Fibroblast of the aortic adventitia (primary cell): ENCODE measurements around the gene PTPRQ. TPM values are rescaled to one million over a fixed set of nuclear protein-coding genes. Genes with fewer than 3 reads are reported as not detected.

Source experiments
- DNase-seq: peaks from one replicate; pipeline ENCODE4 v3.0.0-alpha.2; 2010; ENCODE audit warnings: low read depth
- H3K4me3 ChIP-seq: 2 replicates; pipeline ENCODE4 v1.5.1; 2011; ENCODE audit warnings: low read depth, mild to moderate bottlenecking, control low read depth, low read length, moderate library complexity
- CTCF ChIP-seq: IDR thresholded peaks from 2 replicates; pipeline ENCODE4 v1.5.1; 2011; ENCODE audit warnings: mild to moderate bottlenecking, low read length, control low read depth, inconsistent platforms; ENCODE audit not compliant: insufficient read depth
- total RNA-seq: library from RNA; depleted of rRNA; stranded (reverse); fragments of >200 nt; gene quantifications from 2 replicates; pipeline ENCODE4 v1.2.3, GENCODE V29; 2012; ENCODE audit warnings: low replicate concordance

Gene PTPRQ
- total RNA-seq, 1 donor, result 1.2 TPM

GRCh38 chr12:80553316-80553715 is 109.3 kb downstream of the PTPRQ start:
- DNase-seq, result peak; percentile 91
- no peak for TF ChIP-seq CTCF
- no peak overlapping the region for H3K4me3 ChIP-seq

- no peak for DNase-seq
- no peak for TF ChIP-seq CTCF
- H3K4me3 ChIP-seq, result no peak overlapping the region
Observed at GRCh38 chr12:80556566-80556965, 112.5 kb downstream of the PTPRQ start.

GRCh38 chr12:80559766-80560165 is 115.7 kb downstream of the PTPRQ start:
- H3K4me3 ChIP-seq, result no peak overlapping the region
- no peak for DNase-seq
- no peak for TF ChIP-seq CTCF

- no peak for TF ChIP-seq CTCF
- H3K4me3 ChIP-seq, result no peak overlapping the region
- peak; percentile 43 for DNase-seq
Observed at GRCh38 chr12:80565271-80565670, 121.2 kb downstream of the PTPRQ start.

- no peak for TF ChIP-seq CTCF
- H3K4me3 ChIP-seq, result no peak overlapping the region
- DNase-seq, result peak; percentile 42
Observed at GRCh38 chr12:80567401-80567800, 123.4 kb downstream of the PTPRQ start.

GRCh38 chr12:80576641-80577418 is 132.8 kb downstream of the PTPRQ start:
- no peak overlapping the region for H3K4me3 ChIP-seq
- no peak for TF ChIP-seq CTCF
- DNase-seq, result no peak

GRCh38 chr12:80580254-80580653 is 136.2 kb downstream of the PTPRQ start:
- H3K4me3 ChIP-seq, result no peak overlapping the region
- TF ChIP-seq CTCF, result no peak

More at GRCh38 chr12:80580254-80580653, 136.2 kb downstream of the PTPRQ start:
- DNase-seq, result peak; percentile 93
